ENCODE measurements around the gene HORMAD1. TPM values are rescaled to one million over a fixed set of nuclear protein-coding genes. Genes with fewer than 3 reads are reported as not detected.
A peak's percentile ranks its signal among the peaks of the same experiment; 100 is the strongest.
"Not testable (repeated sequence)": the region's sequence is repeated elsewhere in the genome, so short reads cannot be mapped to it uniquely, and the experiment has no call there.

The HORMAD1 gene
- 1 to 10 TPM in 2 of 6 donors, under 1 TPM in 1, not detected in 3; 0.54 to 3.0 (median 2.6) TPM for total RNA-seq

- Histone ChIP-seq H3K9me3 (no peaks in the 10 kb centered on the region), H3K36me3 (no peaks in the 10 kb centered on the region), H3K27ac (no peak within 1 kb of the TSS), H3K27me3 (no peaks in the 10 kb centered on the region), H3K4me3 (no peak within 1 kb of the TSS), H3K4me1 (no peaks in the 10 kb centered on the region)
- TF ChIP-seq EP300 (IDR thresholded peaks at IDR 0.05) (no peak), POLR2AphosphoS5 (IDR thresholded peaks at IDR 0.05) (no peak), POLR2A (IDR thresholded peaks at IDR 0.05) (no peak), CTCF (IDR thresholded peaks at IDR 0.05) (no peak)
- 96 to 97% methylated on average over 24 of the region's 24 CpGs for WGBS, 2 donors
- peak in 1 of 2 donors; percentile 65 for DNase-seq
- no peak for ATAC-seq (ENCODE audit: low FRiP score in 2 of 2)
These were observed at the start of gene HORMAD1 for GRCh38 chr1:150720703-150721102. HORMAD1 (minus strand) TSS chr1:150720895; CDS start chr1:150719505, 1,390 bp downstream.

GRCh38 chr1:150767704-150768103, 47.0 kb upstream of the HORMAD1 start:
- H3K9me3 ChIP-seq; H3K4me3 ChIP-seq; H3K36me3 ChIP-seq; ATAC-seq (ENCODE audit: low FRiP score in 2 of 2); DNase-seq; H3K27ac ChIP-seq; H3K27me3 ChIP-seq: not testable (repeated sequence)
- 35 to 81% methylated on average over 1 of the region's 1 CpG for whole genome bisulfite sequencing, 2 donors
- H3K4me1 ChIP-seq: peaks cover 7 to 20% (median 19%) of the 10 kb centered on the region in 4 donors

- 67 to 73% methylated on average over 1 of the region's 1 CpG for WGBS, 2 donors
- H3K4me3 ChIP-seq: peak overlapping the region in 3 of 4 donors; percentile 31 to 48 (median 42)
These were observed 45.2 kb upstream of the HORMAD1 start for GRCh38 chr1:150765977-150766301.

GRCh38 chr1:150765296-150765976, 44.7 kb upstream of the HORMAD1 start, which contains the start of gene CTSS:
CTSS (minus strand) TSS chr1:150765778; CDS start chr1:150764763, 1,015 bp downstream.
- 6 to 7% methylated on average over 4 of the region's 4 CpGs for WGBS, 2 donors
- Histone ChIP-seq H3K9me3 (no peaks in the 10 kb centered on the region), H3K36me3 (no peaks in the 10 kb centered on the region), H3K4me1 (peaks cover 7 to 20% (median 19%) of the 10 kb centered on the region in 4 donors), H3K4me3 (peak within 1 kb of the TSS in 3 of 4 donors; percentile 31 to 48 (median 42)), H3K27ac (peak within 1 kb of the TSS; percentile 58 to 87 (median 84)), H3K27me3 (no peaks in the 10 kb centered on the region)
- ATAC-seq (ENCODE audit: low FRiP score in 2 of 2): peak; percentile 83 to 84
- DNase-seq: no peak
- peak in 2 of 4 donors; percentile 32 to 61 for TF ChIP-seq POLR2A (IDR thresholded peaks at IDR 0.05)
- TF ChIP-seq POLR2AphosphoS5 (IDR thresholded peaks at IDR 0.05): no peak
- no peak for TF ChIP-seq CTCF (IDR thresholded peaks at IDR 0.05)
- TF ChIP-seq EP300 (IDR thresholded peaks at IDR 0.05): peak in 1 of 4 donors; percentile 26

More at GRCh38 chr1:150765977-150766301, 45.2 kb upstream of the HORMAD1 start:
- H3K36me3 ChIP-seq; ATAC-seq (ENCODE audit: low FRiP score in 2 of 2); DNase-seq; H3K27me3 ChIP-seq; H3K9me3 ChIP-seq: not testable (repeated sequence)
- H3K4me1 ChIP-seq: peaks cover 7 to 20% (median 19%) of the 10 kb centered on the region in 4 donors
- TF ChIP-seq POLR2AphosphoS5 (IDR thresholded peaks at IDR 0.05): peak in 1 of 2 donors; percentile 19
- H3K27ac ChIP-seq: peak overlapping the region; percentile 58 to 87 (median 84)

- peak in 1 of 4 donors; percentile 24 for TF ChIP-seq EP300 (IDR thresholded peaks at IDR 0.05)
- no peak for TF ChIP-seq CTCF (IDR thresholded peaks at IDR 0.05)
- 28% methylated on average over 2 of the region's 2 CpGs for WGBS, 2 donors
- Histone ChIP-seq H3K27ac (peak overlapping the region; percentile 58 to 87 (median 84)), H3K36me3 (no peaks in the 10 kb centered on the region), H3K9me3 (no peaks in the 10 kb centered on the region), H3K4me1 (peaks cover 7 to 26% (median 21%) of the 10 kb centered on the region in 4 donors), H3K27me3 (no peaks in the 10 kb centered on the region), H3K4me3 (peak overlapping the region in 3 of 4 donors; percentile 31 to 48 (median 42))
- no peak for DNase-seq
- ATAC-seq (ENCODE audit: low FRiP score in 2 of 2): peak; percentile 50 to 62
These were observed 44.0 kb upstream of the HORMAD1 start for GRCh38 chr1:150764617-150765101.
